ENCODE data around the gene CLN3. TPM values are rescaled to one million over a fixed set of nuclear protein-coding genes. Genes with fewer than 3 reads are reported as not detected.
"Not testable (repeated sequence)": the region's sequence is repeated elsewhere in the genome, so short reads cannot be mapped to it uniquely, and the experiment has no call there.

CLN3 gene
- total RNA-seq, 1 experiment from 2014 or later, result 27.0 TPM

DNA sequence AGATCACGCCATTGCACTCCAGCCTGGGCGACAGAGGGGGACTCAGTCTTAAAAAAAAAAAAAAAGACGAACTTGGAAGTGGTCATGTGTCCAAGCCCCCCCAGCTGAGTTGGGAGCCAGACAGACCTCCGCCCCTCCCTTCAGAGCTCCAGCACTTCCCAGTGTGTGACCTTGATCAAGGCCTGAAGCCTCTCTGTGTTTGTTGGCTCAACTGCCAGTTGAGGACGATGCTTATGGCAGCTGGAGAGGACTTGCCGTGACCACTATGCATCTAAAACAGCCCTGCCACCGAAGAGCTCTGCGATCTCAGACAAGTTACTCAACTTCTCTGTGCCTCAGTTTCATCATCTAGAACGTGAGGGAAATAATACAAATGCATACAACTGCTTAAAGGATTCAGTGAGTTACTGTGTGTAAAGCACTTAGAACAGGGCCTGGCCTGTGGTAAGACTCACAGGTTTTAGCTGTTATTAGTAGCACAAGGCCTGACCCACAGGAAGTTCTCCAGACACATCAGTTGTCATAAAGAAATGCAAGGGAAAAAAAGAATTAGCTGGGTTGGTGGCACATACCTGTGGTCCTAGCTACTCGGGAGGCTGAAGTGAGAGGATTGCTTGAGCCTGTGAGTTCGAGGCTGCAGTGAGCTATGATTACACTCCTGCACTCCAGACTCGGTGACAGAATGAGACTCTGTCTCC lies 21.8 kb upstream of the CLN3 start:
- DNase-seq (ENCODE audit: low spot score), result peak; percentile 55

DNA sequence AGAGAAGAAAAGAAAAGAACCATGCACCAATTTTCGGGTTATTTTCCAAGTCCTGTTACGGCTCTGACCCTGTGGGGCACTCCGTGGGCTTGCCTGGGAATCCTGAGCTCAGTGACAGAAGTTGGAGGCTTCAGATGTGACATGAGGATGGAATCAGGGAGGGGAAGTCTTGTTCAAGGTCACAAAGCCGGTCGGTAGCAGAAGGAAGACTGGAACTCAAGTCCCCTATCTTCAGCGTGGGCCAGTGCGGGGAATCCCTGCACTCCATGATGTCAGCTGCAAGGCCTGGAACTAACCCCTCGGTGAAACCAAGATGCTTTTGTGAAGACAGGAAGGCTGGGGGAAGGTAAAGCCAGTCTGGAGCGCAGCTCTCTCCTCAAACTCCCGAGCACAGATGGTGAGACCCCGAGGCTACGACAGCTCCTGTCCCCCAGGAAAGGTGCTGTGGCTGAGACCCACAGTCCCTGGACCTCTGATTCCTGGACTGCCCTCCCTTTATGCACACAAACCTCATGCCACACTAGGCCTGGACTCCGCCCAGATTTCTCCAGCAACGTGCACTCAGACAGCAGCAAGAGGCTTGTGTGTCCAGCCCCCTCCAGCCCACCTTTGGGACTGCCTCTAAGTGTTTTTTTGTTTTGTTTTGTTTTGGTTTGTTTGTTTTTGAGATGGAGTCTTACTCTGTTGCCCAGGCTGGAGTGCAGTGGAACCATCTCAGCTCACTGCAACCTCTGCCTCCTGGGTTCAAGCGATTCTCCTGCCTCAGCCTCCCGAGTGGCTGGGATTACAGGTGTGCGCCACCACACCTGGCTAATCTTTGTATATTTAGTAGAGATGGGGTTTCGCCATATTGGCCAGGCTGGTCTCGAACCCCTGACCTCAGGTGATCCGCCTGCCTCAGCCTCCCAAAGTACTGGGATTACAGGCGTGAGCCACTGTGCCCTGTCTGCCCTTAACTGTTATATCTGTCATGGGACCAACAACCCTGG lies 20.2 kb upstream of the CLN3 start:
- DNase-seq (ENCODE audit: low spot score), result no peak

DNA sequence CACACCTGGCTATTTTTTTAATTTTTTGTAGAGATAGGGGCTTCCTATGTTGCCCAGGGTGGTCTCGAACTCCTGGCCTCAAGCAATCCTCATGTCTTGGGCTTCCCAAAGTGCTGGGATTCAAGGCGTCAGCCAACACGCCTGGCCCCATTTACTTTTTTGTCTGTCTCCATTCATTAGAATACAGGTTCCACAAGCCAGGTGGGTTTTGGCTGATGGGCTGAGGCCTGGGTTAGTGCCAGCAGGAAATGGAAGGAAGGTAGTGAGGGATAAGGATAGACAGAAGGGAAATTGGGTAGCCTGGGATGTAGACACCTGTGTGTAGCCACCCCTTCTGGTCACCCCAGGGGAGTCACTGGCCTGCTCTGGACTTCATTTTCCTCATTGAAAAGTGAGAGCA lies 19.2 kb upstream of the CLN3 start:
- DNase-seq (ENCODE audit: low spot score), result no peak

DNA sequence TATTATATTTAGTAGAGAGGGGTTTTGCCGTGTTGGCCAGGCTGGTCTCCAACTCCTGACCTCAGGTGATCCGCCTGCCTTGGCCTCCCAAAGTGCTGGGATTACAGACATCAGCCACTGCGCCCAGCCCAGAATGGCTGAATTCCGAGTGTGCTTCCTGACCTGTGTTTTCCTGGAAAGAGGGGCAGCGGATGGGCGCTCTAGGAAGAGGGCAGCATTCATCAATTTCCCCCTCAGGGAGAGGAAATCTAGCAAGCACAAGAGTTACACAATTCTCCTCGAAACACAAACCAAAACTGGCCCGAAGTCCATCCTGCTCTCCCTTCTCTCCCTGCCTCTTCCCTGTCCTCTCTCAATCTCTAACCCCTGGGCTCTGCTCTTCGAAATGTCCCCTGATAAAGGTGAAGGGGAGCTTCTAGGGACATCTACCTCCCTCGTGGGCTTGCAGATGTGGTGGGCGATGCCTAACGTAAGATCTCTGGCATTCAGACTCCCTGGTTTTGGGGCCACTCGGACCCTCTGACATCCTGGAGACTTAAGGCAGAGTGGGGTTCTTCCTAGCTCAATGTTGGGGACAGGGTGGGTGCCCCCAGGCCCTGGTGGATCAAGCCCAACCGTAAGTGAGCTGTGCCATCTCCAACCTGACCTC lies 13.7 kb upstream of the CLN3 start:
- DNase-seq (ENCODE audit: low spot score), result no peak

DNA sequence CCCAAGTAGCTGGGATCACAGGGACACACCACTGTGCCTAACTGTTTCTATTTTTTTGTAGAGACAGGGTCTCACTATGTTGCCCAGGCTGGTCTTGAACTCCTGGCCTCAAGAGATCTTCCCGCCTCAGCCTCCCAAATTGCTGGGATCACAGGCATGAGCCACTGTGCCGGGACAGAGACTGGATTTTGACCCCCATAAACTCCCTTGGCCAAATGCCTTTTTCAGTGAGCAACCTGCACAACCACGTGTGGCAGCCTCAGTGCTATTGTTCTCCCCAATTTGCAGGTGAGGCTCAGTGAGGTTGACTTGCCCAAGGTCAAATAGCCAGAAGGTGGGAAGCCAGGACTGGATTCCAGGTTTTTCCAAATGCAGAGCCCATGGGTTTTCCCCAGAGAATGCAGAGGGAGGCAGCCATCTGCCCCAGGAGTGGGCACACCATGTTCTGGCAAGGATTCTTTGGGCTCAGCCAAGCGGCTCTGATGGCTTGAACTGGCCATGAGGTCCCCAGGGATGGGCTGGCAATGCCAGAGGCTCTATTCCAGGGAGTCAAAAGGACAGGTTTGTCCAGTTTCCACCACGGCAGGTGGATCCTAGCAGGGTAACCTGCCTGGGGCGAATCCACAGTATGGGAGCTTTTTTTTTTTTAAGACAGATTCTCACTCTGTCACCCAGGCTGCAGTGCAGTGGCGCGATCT lies 13.0 kb upstream of the CLN3 start:
- DNase-seq (ENCODE audit: low spot score), result no peak

DNA sequence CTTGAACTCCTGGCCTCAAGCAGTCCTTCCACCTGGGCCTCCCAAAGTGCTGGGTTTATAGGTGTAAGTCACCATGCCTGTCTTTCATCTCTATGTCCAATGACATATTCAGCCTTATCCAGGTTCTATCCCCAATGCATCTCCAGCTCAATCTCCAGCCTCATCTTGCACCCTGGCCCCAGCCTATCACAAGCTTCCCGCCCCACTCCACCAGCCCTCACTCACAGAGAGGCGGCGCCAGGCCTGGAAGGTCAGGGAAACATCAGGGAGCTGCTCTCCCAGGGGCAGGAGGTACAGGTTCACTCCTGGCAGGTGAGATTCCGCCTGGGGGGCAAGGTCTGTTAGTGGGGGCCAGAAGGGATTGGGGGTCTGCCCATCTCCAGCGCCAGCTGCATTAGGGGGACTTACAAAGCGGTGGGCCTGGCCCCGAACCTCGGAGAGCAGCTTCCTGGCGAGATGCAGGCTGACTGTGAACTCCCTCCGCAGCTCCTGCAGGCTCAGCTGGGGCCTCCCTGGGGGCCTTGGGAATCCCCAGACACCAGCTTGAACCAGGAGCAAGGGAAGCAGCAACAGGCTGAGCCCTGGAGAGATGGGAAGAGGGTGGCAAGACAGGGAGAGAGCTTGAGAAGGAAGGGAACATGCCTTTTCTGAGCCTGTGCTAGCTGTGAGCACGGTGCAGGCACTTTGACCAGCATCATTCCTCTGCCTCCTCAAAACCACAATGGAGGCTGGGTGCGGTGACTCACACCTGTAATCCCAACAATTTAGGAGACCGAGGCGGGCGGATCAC lies 11.8 kb upstream of the CLN3 start:
- peak; percentile 43 for DNase-seq (ENCODE audit: low spot score)

DNA sequence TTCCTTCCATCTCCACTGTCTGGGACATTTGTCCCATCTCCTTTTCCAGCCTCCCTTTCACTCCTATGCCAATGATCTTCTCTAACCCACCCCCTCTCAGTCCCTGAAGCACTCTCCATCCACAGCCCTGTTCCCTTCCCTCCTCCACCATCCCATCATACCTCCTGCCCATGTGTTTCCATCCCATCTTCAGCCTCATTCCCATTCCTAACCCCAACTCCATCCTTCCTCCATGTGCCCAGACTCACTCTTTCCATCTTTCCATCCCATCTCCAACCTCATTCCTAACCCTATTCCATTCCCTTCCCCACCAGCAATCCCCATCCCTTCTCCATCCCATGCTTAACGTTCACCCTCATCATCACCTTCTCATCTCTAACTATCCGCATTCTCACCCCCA lies 10.4 kb upstream of the CLN3 start:
- DNase-seq (ENCODE audit: low spot score), result no peak

DNA sequence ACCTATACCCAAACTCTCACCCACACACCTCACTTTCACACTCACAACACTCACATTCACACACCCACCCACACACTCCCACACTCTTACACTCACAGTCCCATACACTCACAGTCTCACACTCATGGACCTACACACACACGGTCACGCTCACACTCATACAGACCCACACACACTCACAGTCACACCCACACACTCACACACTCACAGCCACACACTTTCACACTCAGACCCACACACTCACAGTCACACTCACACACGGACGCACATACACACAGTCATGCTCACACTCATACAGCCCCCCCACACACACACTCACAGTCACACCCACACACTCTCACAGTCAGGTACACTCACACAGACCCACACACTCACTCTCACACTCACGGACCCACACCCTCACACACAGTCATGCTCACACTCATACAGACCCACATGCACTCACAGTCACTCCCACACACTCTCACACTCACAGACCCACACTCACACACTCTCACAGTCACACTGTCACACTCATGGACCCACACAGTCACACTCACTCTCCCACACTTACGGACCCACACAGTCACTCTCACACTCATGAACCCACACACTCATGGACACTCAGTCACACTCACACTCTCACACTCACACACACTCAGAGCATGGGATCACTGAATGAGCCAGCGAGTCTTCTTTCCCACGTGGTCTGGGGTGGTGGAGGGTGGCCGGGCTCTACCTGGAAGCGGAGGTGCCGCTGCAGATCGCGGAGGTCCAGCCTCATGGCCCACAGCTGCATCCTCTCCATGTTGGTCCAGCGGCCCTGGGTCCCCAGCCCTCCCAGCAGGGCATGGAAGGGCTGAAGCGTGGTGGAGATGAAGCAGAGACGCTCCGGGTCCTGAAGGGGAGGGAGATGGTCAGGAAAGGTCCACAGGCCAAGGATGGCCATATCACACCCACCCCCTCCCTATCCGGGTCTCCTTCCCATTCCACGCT lies 9.7 kb upstream of the CLN3 start:
- DNase-seq (ENCODE audit: low spot score), result no peak

DNA sequence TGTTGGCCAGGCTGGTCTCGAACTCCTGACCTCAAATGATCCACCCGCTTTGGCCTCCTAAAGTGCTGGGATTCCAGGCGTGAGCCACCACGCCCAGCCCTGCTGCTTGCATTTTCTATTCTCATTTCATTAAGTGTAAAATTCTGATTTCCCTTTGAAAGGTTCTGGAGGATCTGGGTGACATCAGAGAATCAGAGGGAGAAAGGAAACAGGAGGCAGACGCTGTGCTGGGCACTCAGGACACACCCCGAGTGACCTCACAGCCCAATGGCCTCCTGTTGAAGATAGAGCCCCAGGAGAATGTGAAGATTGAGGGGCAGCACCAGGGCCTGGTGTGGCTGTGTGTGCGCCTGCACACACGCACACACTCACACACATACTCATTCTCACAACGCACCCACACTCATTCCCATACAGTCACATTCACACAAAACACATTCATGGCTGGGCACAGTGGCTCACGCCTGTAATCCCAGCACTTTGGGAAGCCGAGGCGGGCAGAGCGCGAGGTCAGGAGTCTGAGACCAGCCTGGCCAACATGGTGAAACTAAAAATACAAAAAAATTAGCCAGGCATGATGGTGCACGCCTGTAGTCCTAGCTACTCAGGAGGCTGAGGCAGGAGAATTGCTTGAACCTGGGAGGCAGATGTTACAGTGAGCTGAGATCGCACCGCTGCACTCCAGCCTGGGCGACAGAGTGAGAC lies 8.8 kb upstream of the CLN3 start:
- not testable (repeated sequence) for DNase-seq (ENCODE audit: low spot score)

DNA sequence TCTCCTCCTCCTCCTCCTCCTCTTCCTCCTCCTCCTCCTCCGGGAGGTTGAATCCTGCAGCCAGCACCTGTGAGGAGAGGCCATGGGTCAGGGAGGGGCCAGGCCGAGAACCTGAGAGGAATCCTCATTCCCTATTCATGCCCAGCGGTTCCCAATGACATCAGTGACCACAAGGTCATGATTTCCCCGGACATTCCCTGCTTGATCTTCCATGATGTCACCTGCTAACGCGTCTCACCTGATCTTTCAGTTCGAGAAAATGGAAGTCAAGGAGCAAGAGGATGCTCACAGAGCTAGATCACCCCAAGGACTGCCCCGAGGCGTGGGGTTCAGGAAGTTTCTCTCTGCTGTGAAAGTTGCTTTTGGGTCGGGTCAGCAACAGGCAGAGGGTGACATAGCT lies 8.0 kb upstream of the CLN3 start:
- DNase-seq (ENCODE audit: low spot score), result peak; percentile 66

DNA sequence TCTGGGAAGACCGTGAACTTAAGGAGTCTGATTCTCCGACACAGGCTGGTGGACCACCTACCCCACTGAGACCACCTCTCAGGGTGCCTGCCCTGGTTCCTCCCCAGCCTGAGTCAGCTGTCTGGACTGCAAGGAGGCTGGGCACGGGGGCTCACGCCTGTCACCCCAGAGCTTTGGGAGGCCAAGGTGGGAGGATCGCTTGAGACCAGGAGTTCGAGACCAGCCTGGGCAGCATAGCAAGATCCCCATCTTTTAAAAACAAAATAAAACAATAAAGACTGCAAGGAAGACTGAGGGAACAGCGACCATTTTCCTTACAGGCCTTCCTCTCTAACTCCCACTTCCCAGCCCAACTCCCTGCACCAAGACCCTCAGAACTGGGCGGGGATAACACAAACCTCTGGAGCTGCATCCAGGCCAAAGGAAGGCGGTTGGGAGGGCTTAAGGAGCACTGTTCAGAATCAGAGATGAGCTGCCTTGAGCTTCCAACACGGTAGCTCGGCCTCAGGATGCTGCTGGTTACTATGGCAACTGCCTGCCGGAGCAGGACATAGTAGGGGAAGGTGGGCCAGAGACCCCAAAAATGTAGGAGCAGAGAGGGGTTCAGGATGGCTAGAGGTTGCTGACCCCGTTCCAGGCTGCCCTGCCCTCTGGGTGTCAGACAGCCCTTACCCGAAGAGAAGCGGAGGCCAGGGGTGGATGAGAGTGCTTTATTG lies 7.0 kb upstream of the CLN3 start:
- no peak for DNase-seq (ENCODE audit: low spot score)

DNA sequence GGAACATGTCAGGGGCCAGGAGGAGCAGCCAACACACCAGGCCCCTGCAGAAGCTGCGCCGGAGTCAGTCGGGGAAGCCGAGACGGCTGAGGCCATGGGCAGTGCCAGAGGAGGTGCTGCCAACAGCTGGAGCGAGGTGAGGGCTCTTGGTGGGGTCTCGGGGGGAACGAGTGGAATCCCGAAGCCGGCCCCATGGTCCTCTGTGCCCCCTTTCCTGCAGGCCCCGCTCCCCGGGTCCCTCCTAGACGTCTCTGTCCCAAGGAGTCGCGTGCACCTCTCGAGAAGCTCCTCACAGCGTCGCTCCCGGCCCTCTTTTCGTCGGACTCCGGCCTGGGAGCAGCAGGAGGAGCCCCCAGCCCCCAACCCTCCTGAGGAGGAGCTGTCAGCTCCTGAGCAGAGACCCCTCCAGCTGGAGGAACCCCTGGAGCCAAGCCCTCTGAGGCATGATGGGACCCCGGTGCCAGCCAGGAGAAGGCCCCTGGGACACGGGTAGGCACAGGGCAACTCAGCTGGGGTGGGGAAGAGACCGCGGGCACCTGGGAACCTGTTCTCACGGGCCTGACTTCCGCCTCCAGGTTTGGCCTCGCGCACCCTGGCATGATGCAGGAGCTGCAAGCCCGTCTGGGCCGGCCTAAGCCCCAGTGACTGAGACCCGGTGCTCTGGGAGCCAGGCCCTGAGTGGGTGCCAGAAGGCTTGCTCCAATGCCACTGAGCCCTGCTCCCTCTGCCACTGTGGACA lies 6.2 kb upstream of the CLN3 start:
- no peak for DNase-seq (ENCODE audit: low spot score)

DNA sequence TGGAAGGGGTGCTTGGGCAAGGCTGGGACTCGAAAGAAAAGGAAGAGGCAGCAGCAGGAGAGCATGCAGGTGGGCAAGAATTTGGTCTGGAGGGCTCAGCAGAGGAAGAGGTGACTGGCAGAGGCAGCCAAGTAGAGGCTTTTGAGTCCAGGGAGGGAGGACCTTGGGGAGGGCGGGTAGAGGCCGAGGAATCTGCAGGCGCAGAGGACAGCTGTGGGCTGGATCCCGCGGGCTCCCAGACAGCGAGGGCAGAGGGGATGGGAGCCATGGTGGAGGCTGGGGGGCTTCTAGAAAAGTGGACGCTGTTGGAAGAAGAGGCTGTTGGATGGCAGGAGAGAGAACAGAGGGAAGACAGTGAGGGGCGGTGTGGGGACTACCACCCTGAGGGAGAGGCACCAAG lies 5.5 kb upstream of the CLN3 start:
- no peak for DNase-seq (ENCODE audit: low spot score)

DNA sequence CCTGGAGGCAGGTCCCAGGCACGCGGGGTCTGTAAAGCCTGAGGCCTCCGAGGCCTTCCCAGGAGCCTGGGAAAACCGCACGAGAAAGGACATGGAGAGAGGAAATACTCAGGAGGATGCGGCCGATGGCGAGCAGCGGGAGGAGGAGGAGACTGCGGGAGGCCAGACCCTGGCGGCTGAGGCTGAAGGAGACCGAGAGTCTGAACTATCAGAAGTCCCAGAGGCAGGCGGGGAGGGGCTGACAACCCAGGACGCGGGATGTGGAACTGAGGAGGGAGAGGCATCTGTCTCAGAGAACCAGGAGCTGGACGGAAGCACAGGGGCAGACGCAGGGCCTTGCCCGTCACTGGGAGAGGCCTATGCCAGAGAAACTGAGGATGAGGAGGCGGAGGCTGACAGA lies 5.0 kb upstream of the CLN3 start:
- no peak for DNase-seq (ENCODE audit: low spot score)

DNA sequence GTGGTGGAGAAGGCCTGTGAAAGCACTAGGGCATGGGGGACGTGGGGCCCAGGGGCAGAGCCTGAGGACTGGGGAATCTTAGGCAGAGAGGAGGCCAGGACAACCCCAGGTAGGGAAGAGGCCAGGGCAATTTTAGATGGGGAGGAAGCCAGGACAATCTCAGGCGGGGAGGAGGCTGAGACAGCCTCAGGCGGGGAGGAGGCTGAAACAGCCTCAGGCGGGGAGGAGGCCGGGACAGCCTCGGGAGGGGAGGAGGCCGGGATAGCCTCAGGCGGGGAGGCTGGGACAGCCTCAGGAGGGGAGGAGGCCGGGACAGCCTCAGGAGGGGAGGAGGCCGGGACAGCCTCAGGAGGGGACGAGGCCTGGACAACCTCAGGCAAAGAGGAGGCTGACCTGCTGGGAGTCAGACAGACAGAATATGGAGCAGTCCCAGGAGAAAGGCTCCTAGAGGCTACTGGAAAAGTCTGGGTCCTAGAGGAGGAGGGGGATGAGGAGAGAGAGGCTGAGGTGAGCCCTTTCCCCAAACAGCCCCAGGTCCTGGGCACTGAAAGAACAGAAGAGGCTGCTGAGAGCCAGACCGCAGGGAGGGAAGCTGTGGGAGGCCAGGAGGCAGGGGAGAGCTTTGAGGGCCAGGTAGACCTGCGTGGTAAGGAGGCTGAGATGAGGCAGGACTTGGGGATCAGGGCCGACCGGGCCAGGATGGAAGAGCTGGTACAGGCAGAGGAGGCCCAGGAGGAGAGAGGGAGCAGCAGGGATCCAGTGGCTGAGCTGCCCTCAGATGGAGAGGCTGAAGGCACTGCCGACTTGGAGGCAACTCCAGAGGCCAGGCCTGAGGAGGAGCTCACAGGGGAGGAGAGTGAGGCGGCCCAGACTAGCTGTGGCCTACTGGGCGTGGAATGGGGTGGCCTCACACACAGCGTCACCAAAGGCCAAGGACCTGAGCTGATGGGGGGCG lies 4.2 kb upstream of the CLN3 start:
- no peak for DNase-seq (ENCODE audit: low spot score)

DNA sequence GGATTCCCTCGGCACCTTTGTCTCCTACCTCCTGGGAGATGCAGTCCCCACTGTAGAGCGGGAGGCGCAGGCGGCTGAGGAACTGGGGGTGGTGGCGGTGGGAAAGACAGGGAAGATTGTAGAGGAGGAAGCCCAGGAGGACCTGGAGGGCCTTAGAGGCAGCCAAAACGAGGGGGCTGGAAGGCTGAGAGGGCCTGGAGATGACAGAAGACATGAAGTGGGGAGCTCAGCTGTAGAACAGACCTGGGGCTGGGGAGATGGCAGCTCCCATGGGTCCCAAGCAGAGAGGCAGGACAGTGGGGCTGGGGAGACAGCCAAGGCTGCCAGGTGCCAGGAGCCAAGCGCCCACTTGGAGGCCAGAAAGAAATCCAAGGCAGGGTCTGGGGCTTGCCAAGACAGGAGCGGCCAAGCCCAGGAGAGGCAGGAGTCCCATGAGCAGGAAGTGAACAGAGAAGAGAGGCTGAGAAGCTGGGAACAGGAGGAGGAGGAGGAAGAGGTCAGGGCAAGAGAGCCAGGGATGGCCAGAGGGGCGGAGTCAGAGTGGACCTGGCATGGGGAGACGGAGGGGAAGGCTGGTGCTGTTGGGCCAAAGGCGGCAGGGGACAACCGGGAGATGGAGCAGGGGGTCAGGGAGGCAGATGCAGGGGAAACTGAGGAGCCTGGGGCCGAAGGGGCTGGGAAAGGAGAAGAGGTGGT lies 3.4 kb upstream of the CLN3 start:
- DNase-seq (ENCODE audit: low spot score), result no peak
